ENCODE data around the gene SCGB1D1. TPM values are rescaled to one million over a fixed set of nuclear protein-coding genes. Genes with fewer than 3 reads are reported as not detected.

The SCGB1D1 gene
- total and polyA plus RNA-seq, 2 of the 8 experiments (the other 6 are each of a cell fraction or from before 2014, with no cell fraction given): not detected

DNA sequence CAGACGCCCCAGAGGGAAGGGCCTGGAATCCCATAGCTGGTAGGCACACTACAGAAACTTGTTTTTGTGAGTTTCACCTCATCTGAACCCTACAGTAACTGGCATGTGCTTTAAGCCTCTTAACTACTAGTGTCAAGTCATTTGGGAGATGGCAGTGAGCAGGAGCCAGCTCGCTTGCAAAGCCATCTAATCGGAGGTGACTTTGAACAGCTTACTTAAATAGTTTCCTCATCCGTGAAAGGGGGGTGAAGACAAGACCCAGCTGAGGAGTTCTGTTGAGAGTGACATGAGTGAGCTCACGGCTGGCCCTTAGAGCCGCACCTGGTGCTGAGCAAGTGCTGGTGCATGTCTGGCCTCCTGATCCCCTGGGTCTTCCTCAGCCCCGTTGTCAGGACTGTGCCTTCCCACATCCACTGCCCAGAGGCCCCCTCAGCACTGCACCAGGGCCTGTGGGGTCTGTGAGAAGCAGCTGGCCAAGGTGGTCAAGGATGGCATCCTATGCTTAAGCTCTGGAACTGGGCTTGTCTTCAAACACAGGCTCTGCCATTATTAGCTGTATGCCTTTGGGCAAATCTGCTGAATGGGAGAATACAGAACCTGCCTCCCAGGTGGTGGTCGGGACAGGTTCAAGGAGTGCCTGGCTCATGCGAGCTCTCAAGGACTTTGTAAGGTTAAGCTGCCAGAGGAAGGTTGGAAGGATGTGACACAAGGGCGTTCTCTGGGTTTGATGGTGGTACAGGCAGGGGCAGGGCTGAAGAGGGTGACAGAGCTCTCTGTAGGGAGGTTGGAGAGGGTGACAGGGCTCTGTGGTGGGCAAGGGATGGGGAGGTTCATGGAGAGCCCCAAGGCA lies 38.9 kb upstream of the SCGB1D1 start:
- H2BK5ac ChIP-seq (ENCODE audit: low read depth, low read length): no peak overlapping the region
- no peak overlapping the region for H4K5ac ChIP-seq (ENCODE audit: insufficient read length, low read depth, low read length)

More for the DNA sequence above, 38.9 kb upstream of the SCGB1D1 start:
- DNase-seq (ENCODE audit: low read depth in 1 of 2, low spot score in 2 of 2): no peak
- H3K23me2 ChIP-seq (ENCODE audit: low read depth, low read length): no peaks in the 10 kb centered on the region
- POLR2A ChIA-PET (ENCODE audit: partially characterized antibody): interaction anchor here (0.9 kb wide), 1 partner anchor 23 kb away, joined by 4 read pairs; no protein-coding TSS in a partner anchor
- WGBS, 2 experiments (ENCODE audit: extremely low coverage in 1 of 2, insufficient coverage in 1 of 2, insufficient read length in 1 of 2, insufficient replicate concordance in 2 of 2, low coverage in 1 of 2, low lambda C conversion rate in 2 of 2, missing lambda C conversion rate in 1 of 2): 89% methylated on average over 10 of the region's 10 CpGs; no CpG with 5 or more reads in 1 of the 2 experiments
- no peak overlapping the region for H3K4ac ChIP-seq (replicated peaks; ENCODE audit: insufficient read length, low read depth, low read length)
- H3K9me3 ChIP-seq (ENCODE audit: insufficient read depth in 2 of 2, low read depth in 1 of 2, low read length in 1 of 2): no peaks in the 10 kb centered on the region
- H3K14ac ChIP-seq (ENCODE audit: insufficient read length): no peak overlapping the region
- H3K36me3 ChIP-seq (ENCODE audit: control insufficient read depth in 2 of 4, insufficient read depth in 4 of 4, low read length in 3 of 4): peaks cover 23 to 61% (median 47%) of the 10 kb centered on the region in 4 experiments
- no peak overlapping the region for H4K91ac ChIP-seq (replicated peaks; ENCODE audit: insufficient read length, low read length)
- H4K8ac ChIP-seq (ENCODE audit: extremely low read depth, insufficient read depth, low read length): no peak overlapping the region
- no peak overlapping the region for H2BK12ac ChIP-seq (ENCODE audit: low read depth, low read length)
- no peak overlapping the region for H3K56ac ChIP-seq (replicated peaks; ENCODE audit: insufficient read length, low read depth, low read length)
- H3K18ac ChIP-seq (ENCODE audit: extremely low read depth, low read length): no peak overlapping the region
- no peaks in the 10 kb centered on the region for H3K79me1 ChIP-seq (ENCODE audit: low read depth, low read length)
- no peak overlapping the region for H2AK5ac ChIP-seq (ENCODE audit: low read depth, low read length)
- H2BK120ac ChIP-seq (replicated peaks; ENCODE audit: low read depth, low read length): no peak overlapping the region
- no peak for FAIRE-seq
- CTCF ChIA-PET (ENCODE audit: partially characterized antibody): interaction anchor here (0.9 to 1.6 kb wide), 5 partner anchors 8 to 155 kb away, joined by 3 to 6 read pairs (median 3); no protein-coding TSS in a partner anchor
- TF ChIP-seq CBX8 (IDR thresholded peaks at IDR 0.05; ENCODE audit: borderline replicate concordance, low read depth, low read length) (no peak), RNF2 (IDR thresholded peaks at IDR 0.05; ENCODE audit: borderline replicate concordance, low read depth, low read length, missing control alignments, poor library complexity, severe bottlenecking) (no peak), TEAD4 (IDR thresholded peaks at IDR 0.05; ENCODE audit: low read depth, low read length) (no peak)
- no peak overlapping the region for H3K4me2 ChIP-seq (ENCODE audit: insufficient read depth in 1 of 2, low read depth in 2 of 2, low read length in 2 of 2)
- H4K20me1 ChIP-seq (replicated peaks in 1 of 2; ENCODE audit: control insufficient read depth in 1 of 2, insufficient read depth in 2 of 2, low read length in 2 of 2): peaks cover 0 to 18% of the 10 kb centered on the region in 2 experiments
- H3K27ac ChIP-seq (ENCODE audit: low read depth, low read length): no peak overlapping the region
- no peaks in the 10 kb centered on the region for H3K27me3 ChIP-seq (replicated peaks in 1 of 4; ENCODE audit: control insufficient read depth in 3 of 4, extremely low read depth in 1 of 4, insufficient read depth in 3 of 4, low read length in 3 of 4)
- no peak overlapping the region for H3K23ac ChIP-seq (ENCODE audit: insufficient read length)
- no peak overlapping the region for H2BK15ac ChIP-seq (ENCODE audit: low read length)
- H3K79me2 ChIP-seq (ENCODE audit: control insufficient read depth in 1 of 2, insufficient read depth in 2 of 2, low read length in 2 of 2): no peaks in the 10 kb centered on the region
- no peaks in the 10 kb centered on the region for H3K4me1 ChIP-seq (replicated peaks in 1 of 4; ENCODE audit: control insufficient read depth in 3 of 4, insufficient read depth in 4 of 4, low read length in 3 of 4)
- no peak overlapping the region for H3K4me3 ChIP-seq (ENCODE audit: extremely low read depth in 1 of 4, insufficient read depth in 2 of 4, low read depth in 3 of 4, low read length in 4 of 4)
- no peak overlapping the region for H2BK20ac ChIP-seq (ENCODE audit: low read length)
- H3K9ac ChIP-seq (replicated peaks in 1 of 4; ENCODE audit: extremely low read depth in 1 of 4, low read depth in 3 of 4, low read length in 3 of 4): no peak overlapping the region
- no peak overlapping the region for H2AFZ ChIP-seq (ENCODE audit: low read length)

Measured in H1 (cell line).